ENCODE data around the gene CADPS2.

The CADPS2 gene

GRCh38 chr7:122884186-122884585, 2.1 kb downstream of the CADPS2 start:
- Histone ChIP-seq H3K9me3 (ENCODE audit: insufficient read depth, low read length, severe bottlenecking) (no peaks in the 10 kb centered on the region), H3K4me2 (ENCODE audit: insufficient read depth, low read length) (no peak overlapping the region), H4K20me1 (ENCODE audit: insufficient read depth, low read length) (no peaks in the 10 kb centered on the region), H3K9ac (ENCODE audit: low read depth, low read length) (no peak overlapping the region), H3K79me2 (ENCODE audit: insufficient read depth, low read length) (no peaks in the 10 kb centered on the region), H3K27ac (ENCODE audit: low read length) (no peak overlapping the region), H3K27me3 (ENCODE audit: insufficient read depth, low read length, poor library complexity) (no peaks in the 10 kb centered on the region), H3K4me1 (ENCODE audit: insufficient read depth, low read length) (no peaks in the 10 kb centered on the region), H3K4me3 (ENCODE audit: low read depth in 1 of 2, low read length in 2 of 2) (no peak overlapping the region), H2AFZ (ENCODE audit: low read depth, low read length) (no peak overlapping the region), H3K36me3 (ENCODE audit: insufficient read depth, low read length) (no peaks in the 10 kb centered on the region)
- no peak for TF ChIP-seq EZH2 (IDR thresholded peaks at IDR 0.05; ENCODE audit: borderline replicate concordance, low read depth, low read length, severe bottlenecking)
- TF ChIP-seq CTCF (IDR thresholded peaks at IDR 0.05; ENCODE audit: borderline replicate concordance, extremely low read depth, low read length, poor library complexity, severe bottlenecking): no peak
- no peak for DNase-seq
- ATAC-seq (ENCODE audit: insufficient read depth, low read depth): no peak

DNA sequence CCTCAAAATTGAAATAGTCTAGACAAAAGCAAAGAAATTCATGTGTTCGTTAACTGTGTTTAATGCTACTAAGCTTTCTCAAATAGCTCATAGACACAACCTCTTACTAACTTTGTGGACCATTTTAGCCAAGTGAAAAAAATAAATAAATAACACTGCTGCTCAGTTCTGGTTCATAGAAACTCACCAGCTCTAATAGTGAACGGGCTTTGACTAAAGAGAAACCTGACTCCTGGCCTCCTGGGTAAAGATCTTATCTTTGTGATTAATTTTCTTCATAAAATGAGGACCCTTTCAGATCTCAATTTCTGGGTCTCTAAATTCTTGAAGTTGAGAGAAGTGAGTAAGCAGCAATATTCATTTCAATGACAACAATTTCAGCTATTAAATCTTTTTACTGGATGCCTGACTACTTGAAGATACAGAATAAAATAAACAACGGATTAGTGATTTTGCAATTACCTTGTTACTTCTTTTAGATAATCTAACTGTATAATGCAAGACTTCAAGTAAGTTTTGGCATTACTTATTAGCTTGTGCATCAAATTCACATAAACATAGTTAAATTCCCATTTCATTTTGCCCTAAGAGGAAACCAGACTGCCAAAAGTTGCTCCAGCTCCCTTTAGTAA, 3.1 kb downstream of the CADPS2 start:
- no peak overlapping the region for H3K4me2 ChIP-seq (ENCODE audit: insufficient read depth, low read length)
- no peak for ATAC-seq (ENCODE audit: insufficient read depth, low read depth)

DNA sequence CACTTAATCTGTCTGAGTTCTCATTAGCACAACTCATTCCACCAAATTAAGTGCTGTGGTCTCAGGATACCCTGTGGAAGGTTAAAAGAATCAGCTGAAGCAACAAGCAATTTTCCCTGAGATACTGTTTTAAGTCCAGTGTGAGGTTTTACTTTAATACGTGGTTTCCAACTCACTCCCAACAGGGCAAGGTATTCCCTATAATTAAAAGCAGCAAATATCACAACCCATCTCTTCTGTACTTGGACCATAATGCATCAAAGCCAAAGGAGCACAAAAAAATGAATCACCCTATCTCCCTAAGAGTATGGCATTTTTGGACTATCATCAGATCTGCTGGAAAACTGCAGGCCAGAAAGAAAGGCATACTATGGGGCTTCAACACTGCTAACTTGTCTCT, 4.9 kb downstream of the CADPS2 start:
- TF ChIP-seq EZH2 (IDR thresholded peaks at IDR 0.05; ENCODE audit: borderline replicate concordance, low read depth, low read length, severe bottlenecking): no peak
- no peak for TF ChIP-seq CTCF (IDR thresholded peaks at IDR 0.05; ENCODE audit: borderline replicate concordance, extremely low read depth, low read length, poor library complexity, severe bottlenecking)
- H3K27ac ChIP-seq (ENCODE audit: low read length): no peak overlapping the region
- ATAC-seq (ENCODE audit: insufficient read depth, low read depth): no peak
- H2AFZ ChIP-seq (ENCODE audit: low read depth, low read length): no peak overlapping the region
- H3K36me3 ChIP-seq (ENCODE audit: insufficient read depth, low read length): no peaks in the 10 kb centered on the region
- no peaks in the 10 kb centered on the region for H3K79me2 ChIP-seq (ENCODE audit: insufficient read depth, low read length)
- no peak for DNase-seq
- H3K4me2 ChIP-seq (ENCODE audit: insufficient read depth, low read length): no peak overlapping the region
- no peaks in the 10 kb centered on the region for H3K27me3 ChIP-seq (ENCODE audit: insufficient read depth, low read length, poor library complexity)
- H3K9ac ChIP-seq (ENCODE audit: low read depth, low read length): no peak overlapping the region
- no peak overlapping the region for H3K4me3 ChIP-seq (ENCODE audit: low read depth in 1 of 2, low read length in 2 of 2)
- H3K4me1 ChIP-seq (ENCODE audit: insufficient read depth, low read length): no peaks in the 10 kb centered on the region
- no peaks in the 10 kb centered on the region for H4K20me1 ChIP-seq (ENCODE audit: insufficient read depth, low read length)
- H3K9me3 ChIP-seq (ENCODE audit: insufficient read depth, low read length, severe bottlenecking): no peaks in the 10 kb centered on the region

More for the DNA sequence above, 3.1 kb downstream of the CADPS2 start:
- Histone ChIP-seq H3K4me1 (ENCODE audit: insufficient read depth, low read length) (no peaks in the 10 kb centered on the region), H4K20me1 (ENCODE audit: insufficient read depth, low read length) (no peaks in the 10 kb centered on the region), H3K79me2 (ENCODE audit: insufficient read depth, low read length) (no peaks in the 10 kb centered on the region), H3K27me3 (ENCODE audit: insufficient read depth, low read length, poor library complexity) (no peaks in the 10 kb centered on the region), H3K4me3 (ENCODE audit: low read depth in 1 of 2, low read length in 2 of 2) (no peak overlapping the region), H3K27ac (ENCODE audit: low read length) (no peak overlapping the region), H2AFZ (ENCODE audit: low read depth, low read length) (no peak overlapping the region), H3K9ac (ENCODE audit: low read depth, low read length) (no peak overlapping the region), H3K9me3 (ENCODE audit: insufficient read depth, low read length, severe bottlenecking) (no peaks in the 10 kb centered on the region), H3K36me3 (ENCODE audit: insufficient read depth, low read length) (no peaks in the 10 kb centered on the region)
- TF ChIP-seq EZH2 (IDR thresholded peaks at IDR 0.05; ENCODE audit: borderline replicate concordance, low read depth, low read length, severe bottlenecking) (no peak), CTCF (IDR thresholded peaks at IDR 0.05; ENCODE audit: borderline replicate concordance, extremely low read depth, low read length, poor library complexity, severe bottlenecking) (no peak)
- DNase-seq: no peak
